Nephron (organoid): ENCODE data around the gene RPS16.
A peak's percentile ranks its signal among the peaks of the same experiment; 100 is the strongest.

Experiments
- H3K27ac Mint-ChIP-seq, 3 experiments: 2 replicates each; pipeline ENCODE4 v1.8.0; 2020; ENCODE audit warnings: mixed read lengths in 3 of 3, mild to moderate bottlenecking in 2 of 3, moderate library complexity in 1 of 3
- H3K27me3 Mint-ChIP-seq: 2 replicates; pipeline ENCODE4 v1.8.0; 2021; ENCODE audit warnings: low read depth, mild to moderate bottlenecking, moderate library complexity, mixed read lengths
- H3K36me3 Mint-ChIP-seq: 2 replicates; pipeline ENCODE4 v1.8.0; 2020; ENCODE audit warnings: low read depth, mixed read lengths
- H3K4me1 Mint-ChIP-seq: 2 replicates; pipeline ENCODE4 v1.8.0; 2020; ENCODE audit warnings: mixed read lengths
- H3K4me3 Mint-ChIP-seq, 3 experiments: 2 replicates each; pipeline ENCODE4 v1.8.0; 2020; ENCODE audit warnings: mild to moderate bottlenecking in 3 of 3, mixed read lengths in 3 of 3, moderate library complexity in 2 of 3
- H3K9me3 Mint-ChIP-seq: 2 replicates; pipeline ENCODE4 v1.8.0; 2020; ENCODE audit warnings: mixed read lengths
- CTCF ChIP-seq, 3 experiments: fragments of 200-600 bp; sonication (generic); IDR thresholded peaks; one replicate each; pipeline ENCODE4 v1.5.0; 2021; ENCODE audit warnings: antibody characterized with exemption in 3 of 3; ENCODE audit not compliant: unreplicated experiment in 3 of 3

RPS16 gene

GRCh38 chr19:39435499-39436349 lies at the start of gene RPS16:
RPS16 (minus strand) TSS chr19:39435949; CDS start chr19:39435895, 54 bp downstream.
- Mint-ChIP-seq H3K27me3 (no peaks in the 10 kb centered on the region), H3K4me3 (peak within 1 kb of the TSS; percentile 95 to 100 (median 100)), H3K36me3 (peaks cover 30% of the 10 kb centered on the region), H3K27ac (peak within 1 kb of the TSS; percentile 95 to 99 (median 98)), H3K9me3 (no peaks in the 10 kb centered on the region), H3K4me1 (peaks cover 18% of the 10 kb centered on the region)
- no peak for TF ChIP-seq CTCF (IDR thresholded peaks at IDR 0.05; ENCODE audit: unreplicated experiment in 3 of 3)

GRCh38 chr19:39483141-39483540 lies 47.4 kb upstream of the RPS16 start:
- Mint-ChIP-seq H3K9me3 (no peaks in the 10 kb centered on the region), H3K27ac (no peak overlapping the region)

GRCh38 chr19:39481676-39482075 lies 45.9 kb upstream of the RPS16 start:
- H3K4me1 Mint-ChIP-seq: peaks cover 23% of the 10 kb centered on the region
- H3K27ac Mint-ChIP-seq: peak overlapping the region; percentile 57 to 92 (median 86)
- TF ChIP-seq CTCF (IDR thresholded peaks at IDR 0.05; ENCODE audit: unreplicated experiment in 3 of 3): no peak
- no peaks in the 10 kb centered on the region for H3K27me3 Mint-ChIP-seq
- H3K4me3 Mint-ChIP-seq: peak overlapping the region; percentile 90 to 96 (median 92)
- peaks cover 25% of the 10 kb centered on the region for H3K36me3 Mint-ChIP-seq
- H3K9me3 Mint-ChIP-seq: no peaks in the 10 kb centered on the region

More at GRCh38 chr19:39483141-39483540, 47.4 kb upstream of the RPS16 start:
- Mint-ChIP-seq H3K4me1 (peaks cover 23% of the 10 kb centered on the region), H3K4me3 (peak overlapping the region; percentile 80 to 96 (median 81)), H3K36me3 (peaks cover 26% of the 10 kb centered on the region), H3K27me3 (no peaks in the 10 kb centered on the region)
- no peak for TF ChIP-seq CTCF (IDR thresholded peaks at IDR 0.05; ENCODE audit: unreplicated experiment in 3 of 3)

- Mint-ChIP-seq H3K27ac (peak overlapping the region; percentile 57 to 92 (median 86)), H3K36me3 (peaks cover 25% of the 10 kb centered on the region), H3K9me3 (no peaks in the 10 kb centered on the region), H3K4me3 (peak overlapping the region; percentile 90 to 96 (median 92)), H3K4me1 (peaks cover 23% of the 10 kb centered on the region), H3K27me3 (no peaks in the 10 kb centered on the region)
- no peak for TF ChIP-seq CTCF (IDR thresholded peaks at IDR 0.05; ENCODE audit: unreplicated experiment in 3 of 3)
These were observed 45.4 kb upstream of the RPS16 start for GRCh38 chr19:39481229-39481545.

- H3K4me3 Mint-ChIP-seq: peak within 1 kb of the TSS; percentile 90 to 96 (median 92)
- H3K36me3 Mint-ChIP-seq: peaks cover 22% of the 10 kb centered on the region
- H3K4me1 Mint-ChIP-seq: peaks cover 23% of the 10 kb centered on the region
- peak within 1 kb of the TSS; percentile 90 to 97 (median 97) for H3K27ac Mint-ChIP-seq
- TF ChIP-seq CTCF (IDR thresholded peaks at IDR 0.05; ENCODE audit: unreplicated experiment in 3 of 3): no peak
- no peaks in the 10 kb centered on the region for H3K27me3 Mint-ChIP-seq
- H3K9me3 Mint-ChIP-seq: no peaks in the 10 kb centered on the region
These were observed 44.8 kb upstream of the RPS16 start, which contains the start of gene TIMM50 for GRCh38 chr19:39480337-39481228. TIMM50 (plus strand) TSS chr19:39480838; CDS start chr19:39480854, 16 bp downstream.
